ENCODE data around the gene MLPH. TPM values are rescaled to one million over a fixed set of nuclear protein-coding genes. Genes with fewer than 3 reads are reported as not detected.
A peak's percentile ranks its signal among the peaks of the same experiment; 100 is the strongest.

MLPH gene
- total RNA-seq, 6 experiments from 2014 or later = 20.8 to 52.8 (median 35.1) TPM

DNA sequence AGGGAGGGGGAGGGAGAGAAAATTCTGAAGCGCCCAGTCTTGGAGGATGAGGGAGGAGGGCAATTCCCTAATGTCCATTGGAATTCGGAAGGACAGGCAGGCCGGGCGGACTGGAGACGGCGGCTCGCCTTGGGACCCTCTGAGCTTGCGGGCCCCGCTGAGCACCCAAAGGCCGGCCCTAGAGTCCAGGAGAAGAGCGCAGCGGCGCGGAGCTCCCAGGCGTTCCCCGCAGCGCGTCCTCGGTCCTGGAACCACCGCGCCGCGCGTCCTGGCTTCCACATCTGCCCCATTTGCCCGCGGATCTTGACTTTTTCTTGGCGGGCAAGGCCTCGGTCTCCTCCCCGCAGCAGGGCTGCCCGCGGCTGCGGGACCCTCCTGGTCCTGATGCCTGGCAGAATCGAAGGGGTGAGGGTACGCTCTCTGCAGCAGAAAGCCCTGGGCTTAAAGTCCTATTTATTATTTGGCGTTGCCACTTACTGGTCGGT is 675 bp upstream of the MLPH start:
- DNase-seq = peak in 1 of 3 donors; percentile 34
- peak in 3 of 4 donors; percentile 6 to 15 (median 12) for ATAC-seq
- no peaks in the 10 kb centered on the region for H3K27me3 ChIP-seq
- 8% methylated on average over 21 of the region's 36 CpGs for WGBS (ENCODE audit: insufficient coverage, low coverage, low lambda C conversion rate, missing lambda C conversion rate)
- H3K9me3 ChIP-seq = no peaks in the 10 kb centered on the region
- TF ChIP-seq POLR2A (IDR thresholded peaks at IDR 0.05) = no peak
- TF ChIP-seq, protein P1, sequence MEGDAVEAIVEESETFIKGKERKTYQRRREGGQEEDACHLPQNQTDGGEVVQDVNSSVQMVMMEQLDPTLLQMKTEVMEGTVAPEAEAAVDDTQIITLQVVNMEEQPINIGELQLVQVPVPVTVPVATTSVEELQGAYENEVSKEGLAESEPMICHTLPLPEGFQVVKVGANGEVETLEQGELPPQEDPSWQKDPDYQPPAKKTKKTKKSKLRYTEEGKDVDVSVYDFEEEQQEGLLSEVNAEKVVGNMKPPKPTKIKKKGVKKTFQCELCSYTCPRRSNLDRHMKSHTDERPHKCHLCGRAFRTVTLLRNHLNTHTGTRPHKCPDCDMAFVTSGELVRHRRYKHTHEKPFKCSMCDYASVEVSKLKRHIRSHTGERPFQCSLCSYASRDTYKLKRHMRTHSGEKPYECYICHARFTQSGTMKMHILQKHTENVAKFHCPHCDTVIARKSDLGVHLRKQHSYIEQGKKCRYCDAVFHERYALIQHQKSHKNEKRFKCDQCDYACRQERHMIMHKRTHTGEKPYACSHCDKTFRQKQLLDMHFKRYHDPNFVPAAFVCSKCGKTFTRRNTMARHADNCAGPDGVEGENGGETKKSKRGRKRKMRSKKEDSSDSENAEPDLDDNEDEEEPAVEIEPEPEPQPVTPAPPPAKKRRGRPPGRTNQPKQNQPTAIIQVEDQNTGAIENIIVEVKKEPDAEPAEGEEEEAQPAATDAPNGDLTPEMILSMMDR (IDR thresholded peaks at IDR 0.05) = no peak
- peak overlapping the region in 2 of 3 donors; percentile 2 to 96 for H3K27ac ChIP-seq
- peaks cover 0 to 33% (median 10%) of the 10 kb centered on the region in 4 donors for H3K4me1 ChIP-seq
- intact Hi-C loops (cut with DNase I) = no loop called here
- peak overlapping the region; percentile 57 to 91 (median 86) for H3K4me3 ChIP-seq
- H3K36me3 ChIP-seq = no peaks in the 10 kb centered on the region

DNA sequence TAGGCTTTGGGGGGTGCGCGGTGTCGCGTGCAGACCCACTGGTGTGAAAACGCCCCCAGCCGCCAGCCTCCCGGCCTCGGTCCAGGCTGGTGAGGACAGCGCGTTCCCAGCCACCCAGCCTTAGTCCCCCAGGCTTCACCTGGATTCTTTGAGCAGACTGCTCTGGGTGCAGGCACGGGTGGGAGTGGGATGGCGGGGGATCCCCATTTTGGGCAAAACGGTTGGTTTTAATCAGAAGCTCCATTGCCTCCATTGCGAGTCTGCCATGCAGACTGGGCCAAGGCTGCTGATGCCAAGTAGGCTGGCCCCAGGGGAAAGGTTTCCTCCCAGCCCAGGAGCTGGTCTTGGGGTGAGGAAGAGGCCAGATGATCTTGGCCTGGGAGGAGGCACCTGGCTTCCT is 445 bp downstream of the MLPH start:
- Histone ChIP-seq H3K27ac (peak overlapping the region; percentile 79 to 96 (median 96)), H3K4me3 (peak overlapping the region; percentile 57 to 91 (median 86)), H3K36me3 (no peaks in the 10 kb centered on the region), H3K4me1 (peaks cover 0 to 33% (median 10%) of the 10 kb centered on the region in 4 donors), H3K9me3 (no peaks in the 10 kb centered on the region), H3K27me3 (no peaks in the 10 kb centered on the region)
- no peak for TF ChIP-seq POLR2A (IDR thresholded peaks at IDR 0.05)
- TF ChIP-seq, protein P1 (IDR thresholded peaks at IDR 0.05) = no peak
- DNase-seq = peak in 1 of 3 donors; percentile 71
- 17% methylated on average over 1 of the region's 14 CpGs for WGBS (ENCODE audit: insufficient coverage, low coverage, low lambda C conversion rate, missing lambda C conversion rate)
- peak; percentile 26 to 68 (median 54) for ATAC-seq
- intact Hi-C loops (cut with DNase I) = no loop called here

DNA sequence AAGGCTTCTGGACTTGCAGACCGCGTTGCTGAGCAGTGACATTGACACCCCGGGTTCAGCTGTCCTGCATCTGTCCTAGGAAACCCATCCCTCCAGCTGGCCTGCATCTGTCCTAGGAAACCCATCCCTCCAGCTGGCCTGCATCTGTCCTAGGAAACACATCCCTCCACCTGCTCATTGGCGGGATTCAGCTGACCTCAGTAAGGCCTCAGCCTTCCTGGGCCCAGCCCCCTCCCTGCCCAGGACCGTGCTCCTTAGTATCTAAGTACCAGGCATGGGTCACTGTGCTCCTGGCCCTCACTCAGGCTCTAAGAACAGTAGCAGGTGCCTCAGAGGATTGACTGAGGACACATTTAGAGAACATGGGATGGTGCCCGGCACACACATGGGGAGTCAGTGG is 1.2 kb downstream of the MLPH start:
- Histone ChIP-seq H3K27ac (peak overlapping the region in 1 of 3 donors; percentile 96), H3K4me3 (peak overlapping the region in 2 of 3 donors; percentile 86 to 91), H3K27me3 (no peaks in the 10 kb centered on the region), H3K4me1 (peaks cover 0 to 27% (median 6%) of the 10 kb centered on the region in 4 donors), H3K36me3 (peaks cover 0 to 3% (median 0%) of the 10 kb centered on the region in 4 donors), H3K9me3 (no peaks in the 10 kb centered on the region)
- intact Hi-C loops (cut with DNase I) = no loop called here
- DNase-seq (peak in 1 of 3 donors; percentile 47), ATAC-seq (no peak)
- TF ChIP-seq, protein P1 (IDR thresholded peaks at IDR 0.05) = no peak
- no peak for TF ChIP-seq POLR2A (IDR thresholded peaks at IDR 0.05)
- 67% methylated on average over 3 of the region's 6 CpGs for WGBS (ENCODE audit: insufficient coverage, low coverage, low lambda C conversion rate, missing lambda C conversion rate)

DNA sequence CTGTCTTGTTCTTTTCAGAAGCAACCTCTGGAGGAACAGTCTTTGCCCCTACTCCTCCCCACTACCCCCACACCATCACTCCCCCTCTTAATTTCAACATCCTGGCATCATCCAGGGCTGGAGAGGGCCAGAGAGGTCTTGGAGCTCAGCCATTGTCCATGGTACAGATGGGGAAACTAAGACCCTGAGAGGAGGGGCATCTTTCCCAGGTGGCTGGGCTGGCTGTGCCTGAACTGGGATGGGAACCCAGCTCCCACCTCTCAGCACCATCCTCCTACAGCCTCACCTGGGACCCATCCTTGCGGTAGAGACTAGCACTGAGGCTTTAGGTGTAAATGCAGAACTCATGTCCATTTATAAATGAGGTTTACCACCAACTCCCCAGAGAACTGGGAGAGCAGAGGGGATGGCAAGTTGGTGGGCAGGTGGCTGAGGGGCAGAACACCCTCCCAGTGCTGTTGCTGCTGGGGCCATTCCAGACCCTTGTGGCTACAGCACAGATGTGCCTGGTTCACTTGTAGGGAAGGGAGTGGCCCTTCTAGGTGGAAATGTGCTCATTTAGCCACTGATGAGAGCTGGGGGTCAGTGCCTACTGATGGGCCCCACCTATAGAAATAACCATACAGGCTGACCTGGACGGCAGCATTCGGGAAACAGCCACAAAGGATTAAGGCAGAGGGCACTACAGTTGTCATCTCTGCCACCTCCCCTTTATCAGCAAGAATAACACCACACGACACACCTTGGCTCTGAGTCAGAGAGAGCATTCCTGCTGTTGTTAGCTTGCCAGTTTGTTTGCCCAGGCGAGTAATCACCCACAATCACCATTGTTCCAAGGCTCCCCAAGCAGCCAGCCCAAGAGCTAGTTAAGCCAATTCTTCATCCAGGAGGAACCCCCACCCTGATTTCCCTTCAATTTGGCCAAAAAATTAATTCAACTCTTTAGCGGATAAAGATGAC is 2.1 kb downstream of the MLPH start:
- Histone ChIP-seq H3K36me3 (peaks cover 0 to 9% (median 5%) of the 10 kb centered on the region in 4 donors), H3K27ac (peak overlapping the region in 2 of 3 donors; percentile 33 to 96), H3K27me3 (no peaks in the 10 kb centered on the region), H3K4me3 (peak overlapping the region in 1 of 3 donors; percentile 6), H3K4me1 (peaks cover 0 to 27% (median 6%) of the 10 kb centered on the region in 4 donors), H3K9me3 (no peaks in the 10 kb centered on the region)
- DNase-seq (peak in 1 of 3 donors; percentile 71), ATAC-seq (peak; percentile 39 to 69 (median 48))
- intact Hi-C loops (cut with DNase I) = no loop called here
- WGBS (ENCODE audit: insufficient coverage, low coverage, low lambda C conversion rate, missing lambda C conversion rate) = 17% methylated on average over 1 of the region's 6 CpGs
- no peak for TF ChIP-seq POLR2A (IDR thresholded peaks at IDR 0.05)
- TF ChIP-seq, protein P1 (IDR thresholded peaks at IDR 0.05) = no peak
